Mucosa of descending colon (tissue), 3 donors: ENCODE results near the gene VMAC. TPM values are rescaled to one million over a fixed set of nuclear protein-coding genes. Genes with fewer than 3 reads are reported as not detected.

Experiments used
- ATAC-seq: fragments of 200-7000 bp; cut with Tn5 transposase; one replicate; pipeline ENCODE4 v1.9.1; 2020; ENCODE audit warnings: mild to moderate bottlenecking, moderate library complexity
- DNase-seq, 3 donors: peaks; one replicate each; pipeline ENCODE4 v3.0.0-alpha.2; 2020
- H3K36me3 ChIP-seq: fragments of 200-600 bp; one replicate; pipeline ENCODE4 v1.8.0; 2021; ENCODE audit warnings: low read depth, mild to moderate bottlenecking
- H3K4me1 ChIP-seq: fragments of 200-600 bp; one replicate; pipeline ENCODE4 v1.8.0; 2021; ENCODE audit warnings: low read depth, mild to moderate bottlenecking
- H3K4me3 ChIP-seq: fragments of 200-600 bp; one replicate; pipeline ENCODE4 v1.8.0; 2021; ENCODE audit warnings: mild to moderate bottlenecking
- H3K9me3 ChIP-seq: fragments of 200-600 bp; one replicate; pipeline ENCODE4 v1.8.0; 2021; ENCODE audit warnings: mild to moderate bottlenecking
- intact Hi-C, 2 donors: fragments of 100-400 bp; cut with DNase I in 1 of 2; cut with micrococcal nuclease in 1 of 2; formaldehyde crosslinking; loops; one replicate each; pipeline versions ENCODE4 v1.11.0 to v1.11.1; 2022; cut with DNase I, micrococcal nuclease
- total RNA-seq, 3 donors: library from RNA; stranded (reverse); fragmentation: NEBNext Ultra II Directional in 2 of 3; extraction: Animal tissue kit (Norgen Biotek cat#: 25700) in 2 of 3; gene quantifications; one replicate each; pipeline versions ENCODE4 v1.2.1 to v1.2.4, GENCODE V29; 2021 to 2023
- TF ChIP-seq, protein P1 (sequence below): fragments of 200-600 bp; IDR thresholded peaks from one replicate; pipeline ENCODE4 v1.8.0; 2022; ENCODE audit warnings: antibody characterized with exemption, mild to moderate bottlenecking
- donor health status: DM: no; HTN: no; CAD: no; lungs with moderate emphysema.
- donor health status: DM: no; HTN: no; CAD: no.
- donor health status: DM: no; HTN: yes; CAD: no.

VMAC gene
- total RNA-seq, 3 donors from 2014 or later: 5.6 to 10.0 (median 8.3) TPM

DNA sequence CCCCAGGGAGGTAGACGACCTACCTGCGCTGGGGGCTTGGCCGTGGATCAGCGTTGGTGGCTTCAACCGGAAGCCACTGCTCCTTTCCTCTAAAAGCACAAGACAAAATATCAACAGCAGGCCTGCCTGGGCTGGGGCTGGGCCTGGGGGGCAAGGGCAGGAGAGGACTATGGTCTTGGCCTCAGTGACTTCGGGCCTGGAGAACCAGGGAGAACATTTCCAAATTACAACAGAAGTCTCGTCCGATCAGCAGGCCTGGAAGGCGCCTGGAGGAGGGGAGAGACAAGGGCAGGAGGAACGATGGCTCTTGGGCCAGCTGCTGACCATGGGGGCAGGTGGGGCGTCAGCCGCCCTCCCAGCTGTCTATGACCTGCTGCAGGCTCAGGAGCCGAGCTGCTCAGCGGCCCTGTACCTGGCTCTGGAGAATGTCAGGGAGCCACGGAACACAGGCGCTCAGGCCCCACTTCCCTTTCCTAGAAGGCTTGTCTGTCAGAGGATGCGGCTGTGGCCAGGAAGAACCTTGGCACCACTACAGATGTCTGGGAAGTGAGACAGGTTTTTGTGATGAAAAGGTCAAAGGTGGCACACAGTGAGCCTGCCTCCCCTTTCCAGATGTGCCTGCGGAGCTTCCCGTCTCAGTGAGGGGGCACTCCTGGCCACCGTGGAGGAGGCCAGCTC, 28.9 kb downstream of the VMAC start:
- TF ChIP-seq, protein P1, sequence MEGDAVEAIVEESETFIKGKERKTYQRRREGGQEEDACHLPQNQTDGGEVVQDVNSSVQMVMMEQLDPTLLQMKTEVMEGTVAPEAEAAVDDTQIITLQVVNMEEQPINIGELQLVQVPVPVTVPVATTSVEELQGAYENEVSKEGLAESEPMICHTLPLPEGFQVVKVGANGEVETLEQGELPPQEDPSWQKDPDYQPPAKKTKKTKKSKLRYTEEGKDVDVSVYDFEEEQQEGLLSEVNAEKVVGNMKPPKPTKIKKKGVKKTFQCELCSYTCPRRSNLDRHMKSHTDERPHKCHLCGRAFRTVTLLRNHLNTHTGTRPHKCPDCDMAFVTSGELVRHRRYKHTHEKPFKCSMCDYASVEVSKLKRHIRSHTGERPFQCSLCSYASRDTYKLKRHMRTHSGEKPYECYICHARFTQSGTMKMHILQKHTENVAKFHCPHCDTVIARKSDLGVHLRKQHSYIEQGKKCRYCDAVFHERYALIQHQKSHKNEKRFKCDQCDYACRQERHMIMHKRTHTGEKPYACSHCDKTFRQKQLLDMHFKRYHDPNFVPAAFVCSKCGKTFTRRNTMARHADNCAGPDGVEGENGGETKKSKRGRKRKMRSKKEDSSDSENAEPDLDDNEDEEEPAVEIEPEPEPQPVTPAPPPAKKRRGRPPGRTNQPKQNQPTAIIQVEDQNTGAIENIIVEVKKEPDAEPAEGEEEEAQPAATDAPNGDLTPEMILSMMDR: no peak
- DNase-seq (no peak), ATAC-seq (no peak)
- Histone ChIP-seq H3K36me3 (no peaks in the 10 kb centered on the region), H3K9me3 (no peaks in the 10 kb centered on the region), H3K4me3 (no peak overlapping the region), H3K4me1 (peaks cover 13% of the 10 kb centered on the region)
- intact Hi-C loops: no loop called here

GRCh38 chr19:5934069-5934401, 29.4 kb downstream of the VMAC start:
- Histone ChIP-seq H3K9me3 (no peaks in the 10 kb centered on the region), H3K36me3 (no peaks in the 10 kb centered on the region), H3K4me3 (no peak overlapping the region), H3K4me1 (peaks cover 13% of the 10 kb centered on the region)
- TF ChIP-seq, protein P1: no peak
- DNase-seq (no peak), ATAC-seq (no peak)
- intact Hi-C loops: no loop called here

DNA sequence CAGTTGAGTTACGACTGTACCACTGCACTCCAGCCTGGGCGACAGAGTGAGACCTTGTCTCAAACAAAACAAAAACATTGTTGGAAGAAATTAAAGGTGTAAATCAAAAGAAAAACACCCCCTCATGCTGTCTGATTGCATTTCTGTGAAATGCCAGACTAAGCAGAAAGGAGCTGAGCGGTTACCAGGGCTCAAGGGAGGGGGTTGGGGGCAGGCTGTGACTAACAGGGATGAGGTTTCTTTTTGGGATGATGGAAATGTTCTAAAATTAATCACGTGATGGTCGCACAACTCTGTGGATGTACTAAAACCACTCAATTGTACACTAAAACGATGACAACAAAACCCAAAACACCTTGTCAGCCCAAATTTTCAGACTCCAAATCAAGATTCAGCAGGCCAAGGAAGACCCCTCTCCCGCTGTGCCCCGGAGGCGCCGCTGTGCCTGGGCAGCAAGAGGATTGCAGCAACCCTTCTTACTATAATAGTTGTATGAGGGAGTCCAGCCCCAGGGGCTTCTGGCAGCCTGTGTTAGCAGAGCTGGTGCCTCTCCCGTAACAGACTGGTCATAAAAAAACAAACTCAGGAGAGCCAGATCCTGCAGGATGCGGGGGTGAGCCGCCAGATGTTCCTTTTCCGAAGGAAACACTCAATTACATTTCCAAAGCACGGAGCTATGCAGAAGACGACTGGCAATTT, 30.3 kb downstream of the VMAC start:
- H3K9me3 ChIP-seq: no peaks in the 10 kb centered on the region
- H3K4me1 ChIP-seq: peaks cover 13% of the 10 kb centered on the region
- no peaks in the 10 kb centered on the region for H3K36me3 ChIP-seq
- H3K4me3 ChIP-seq: no peak overlapping the region
- DNase-seq (no peak), ATAC-seq (no peak)
- intact Hi-C loops: no loop called here
- TF ChIP-seq, protein P1: no peak

DNA sequence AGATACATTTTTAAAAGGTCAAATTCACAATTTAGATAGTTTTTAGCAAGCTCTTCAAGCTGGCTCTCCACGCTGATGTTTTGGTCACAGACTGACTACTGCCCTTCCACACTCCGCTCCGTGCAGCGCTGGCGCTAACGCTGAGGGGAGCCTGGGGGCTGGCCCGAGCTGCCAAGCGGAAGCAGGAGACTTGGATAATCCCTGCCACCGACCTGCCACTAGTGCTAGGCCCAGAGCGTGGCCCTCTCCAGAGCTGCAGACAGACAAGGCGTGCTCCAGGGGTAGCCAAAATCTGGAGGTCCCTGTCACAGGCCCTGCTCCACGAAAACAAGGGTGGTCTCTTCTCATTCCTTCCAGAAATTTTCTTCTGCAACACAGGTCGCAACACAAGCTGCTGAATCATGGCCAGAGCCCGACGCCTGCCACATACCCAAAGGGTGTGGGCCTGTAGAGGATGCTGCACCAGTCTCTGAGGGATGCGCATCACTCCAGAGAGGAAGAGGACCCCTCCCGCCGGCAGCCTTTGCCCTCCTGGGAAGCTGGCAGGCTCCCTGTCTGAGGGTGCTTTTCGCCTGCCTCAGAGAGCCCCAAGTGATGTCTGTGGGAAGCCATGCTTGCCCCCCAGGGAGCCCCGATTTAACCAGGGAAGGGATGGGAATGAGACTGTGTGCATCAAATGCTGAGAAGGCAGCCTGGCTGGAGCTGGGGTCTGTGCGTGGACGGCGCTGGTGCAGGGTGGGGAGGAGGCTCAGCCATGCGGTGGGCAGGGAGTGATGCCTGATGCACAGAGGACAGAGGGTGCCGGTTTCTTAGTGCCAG, 31.0 kb downstream of the VMAC start:
- H3K4me1 ChIP-seq: peaks cover 13% of the 10 kb centered on the region
- intact Hi-C loops: no loop called here
- TF ChIP-seq, protein P1: no peak
- no peak for ATAC-seq
- H3K4me3 ChIP-seq: no peak overlapping the region
- DNase-seq: no peak
- H3K9me3 ChIP-seq: no peaks in the 10 kb centered on the region
- H3K36me3 ChIP-seq: no peaks in the 10 kb centered on the region

- no peaks in the 10 kb centered on the region for H3K9me3 ChIP-seq
- no peak overlapping the region for H3K4me3 ChIP-seq
- no peak for DNase-seq
- H3K4me1 ChIP-seq: peaks cover 13% of the 10 kb centered on the region
- ATAC-seq: no peak
- TF ChIP-seq, protein P1: no peak
- intact Hi-C loops: no loop called here
- no peaks in the 10 kb centered on the region for H3K36me3 ChIP-seq
Observed at GRCh38 chr19:5936292-5936592, 31.6 kb downstream of the VMAC start.
